Ishikawa (cell line): ENCODE data around the gene ASTN2.

Source experiments
- CEBPB ChIP-seq: IDR thresholded peaks from 2 replicates; pipeline ENCODE4 v1.6.1; 2012
- CREB1 ChIP-seq: IDR thresholded peaks from 2 replicates; pipeline ENCODE4 v1.6.1; 2012; ENCODE audit warnings: low read depth
- EGR1 ChIP-seq: IDR thresholded peaks from 2 replicates; pipeline ENCODE4 v1.6.1; 2012
- EP300 ChIP-seq: IDR thresholded peaks from 2 replicates; pipeline ENCODE4 v1.6.1; 2012; ENCODE audit warnings: borderline replicate concordance
- FOXM1 ChIP-seq: IDR thresholded peaks from 2 replicates; pipeline ENCODE4 v1.6.1; 2012; ENCODE audit warnings: low read depth, borderline replicate concordance
- MAX ChIP-seq: IDR thresholded peaks from 2 replicates; pipeline ENCODE4 v1.6.1; 2012
- NFIC ChIP-seq: IDR thresholded peaks from 2 replicates; pipeline ENCODE4 v1.6.1; 2012
- RAD21 ChIP-seq: IDR thresholded peaks from 2 replicates; pipeline ENCODE4 v1.6.1; 2012; ENCODE audit warnings: low read depth
- REST ChIP-seq: IDR thresholded peaks from 2 replicates; pipeline ENCODE4 v1.6.1; 2012; ENCODE audit warnings: low read depth, mild to moderate bottlenecking
- TAF1 ChIP-seq: IDR thresholded peaks from 2 replicates; pipeline ENCODE4 v1.6.1; 2012; ENCODE audit warnings: low read depth, mild to moderate bottlenecking
- TCF12 ChIP-seq: IDR thresholded peaks from 2 replicates; pipeline ENCODE4 v1.6.1; 2012; ENCODE audit warnings: low read depth
- TEAD4 ChIP-seq: IDR thresholded peaks from 2 replicates; pipeline ENCODE4 v1.6.1; 2012
- USF1 ChIP-seq: IDR thresholded peaks from 2 replicates; pipeline ENCODE4 v1.6.1; 2012
- YY1 ChIP-seq: IDR thresholded peaks from 2 replicates; pipeline ENCODE4 v1.6.1; 2012; ENCODE audit warnings: low read depth
- ZBTB7A ChIP-seq: IDR thresholded peaks from 2 replicates; pipeline ENCODE4 v1.6.1; 2012; ENCODE audit warnings: low read depth

ASTN2 gene

GRCh38 chr9:117096138-117096537 lies 318.7 kb downstream of the ASTN2 start:
- no peak for TF ChIP-seq RAD21
- no peak for TF ChIP-seq EGR1
- no peak for TF ChIP-seq TAF1
- no peak for TF ChIP-seq YY1
- TF ChIP-seq USF1 = no peak
- no peak for TF ChIP-seq CEBPB
- TF ChIP-seq EP300 = no peak
- TF ChIP-seq TCF12 = no peak
- TF ChIP-seq NFIC = no peak

GRCh38 chr9:117095081-117095480 lies 319.8 kb downstream of the ASTN2 start:
- no peak for TF ChIP-seq EP300
- no peak for TF ChIP-seq FOXM1
- no peak for TF ChIP-seq RAD21

- TF ChIP-seq NFIC = no peak
- TF ChIP-seq MAX = no peak
- no peak for TF ChIP-seq TEAD4
- TF ChIP-seq EP300 = no peak
- no peak for TF ChIP-seq USF1
- TF ChIP-seq FOXM1 = no peak
- no peak for TF ChIP-seq CEBPB
- no peak for TF ChIP-seq CREB1
- no peak for TF ChIP-seq YY1
- TF ChIP-seq TCF12 = no peak
- TF ChIP-seq TAF1 = no peak
- no peak for TF ChIP-seq EGR1
- no peak for TF ChIP-seq ZBTB7A
- TF ChIP-seq RAD21 = no peak
These were observed 320.7 kb downstream of the ASTN2 start for GRCh38 chr9:117093891-117094844.

- TF ChIP-seq TEAD4 = no peak
- no peak for TF ChIP-seq EGR1
- TF ChIP-seq FOXM1 = no peak
- no peak for TF ChIP-seq EP300
- no peak for TF ChIP-seq TAF1
- TF ChIP-seq NFIC = no peak
- no peak for TF ChIP-seq RAD21
- TF ChIP-seq TCF12 = no peak
These were observed 322.3 kb downstream of the ASTN2 start for GRCh38 chr9:117092582-117092981.

GRCh38 chr9:117091529-117091928 lies 323.3 kb downstream of the ASTN2 start:
- TF ChIP-seq FOXM1 (no peak), REST (no peak), CEBPB (no peak), TCF12 (no peak), TEAD4 (no peak), EGR1 (no peak), EP300 (no peak), CREB1 (no peak)

- TF ChIP-seq CREB1 = no peak
These were observed 326.1 kb downstream of the ASTN2 start for GRCh38 chr9:117088786-117089185.

- no peak for TF ChIP-seq CREB1
- no peak for TF ChIP-seq RAD21
- no peak for TF ChIP-seq NFIC
- TF ChIP-seq USF1 = no peak
- no peak for TF ChIP-seq ZBTB7A
- no peak for TF ChIP-seq REST
- no peak for TF ChIP-seq TCF12
- no peak for TF ChIP-seq FOXM1
- TF ChIP-seq TAF1 = no peak
- TF ChIP-seq YY1 = no peak
- no peak for TF ChIP-seq EP300
These were observed 326.7 kb downstream of the ASTN2 start for GRCh38 chr9:117088140-117088539.
